Body of pancreas (tissue), 4 donors: Measurements from ENCODE around the gene PTPRN2. TPM values are rescaled to one million over a fixed set of nuclear protein-coding genes. Genes with fewer than 3 reads are reported as not detected.

Experiments used
- ATAC-seq: fragments of 150-250 bp; one replicate; pipeline ENCODE4 v1.9.1; 2016
- DNase-seq, 4 donors: peaks; one replicate each; pipeline ENCODE4 v3.0.0-alpha.2; 2019
- H3K27ac ChIP-seq, 4 donors: fragments of 200-600 bp; sonication (generic); 1 replicate in 3 of 4; 2 replicates in 1 of 4; pipeline versions ENCODE4 v1.5.1 to v1.6.1; 2016 to 2019; ENCODE audit warnings: mild to moderate bottlenecking in 1 of 4, mixed read lengths in 1 of 4, moderate library complexity in 1 of 4
- H3K27me3 ChIP-seq, 2 donors: fragments of 200-600 bp; sonication (generic); one replicate each; pipeline ENCODE4 v1.6.0; 2016; ENCODE audit warnings: mild to moderate bottlenecking in 1 of 2
- H3K36me3 ChIP-seq, 2 donors: fragments of 200-600 bp; sonication (generic); replicated peaks in 1 of 2; 2 replicates each; pipeline ENCODE4 v1.5.1; 2016; ENCODE audit warnings: low read depth in 2 of 2; ENCODE audit not compliant: insufficient read depth in 1 of 2
- H3K4me1 ChIP-seq: fragments of 200-600 bp; sonication (generic); one replicate; pipeline ENCODE4 v1.6.0; 2016
- H3K4me3 ChIP-seq, 2 donors: fragments of 200-600 bp; sonication (generic); 1 replicate in 1 of 2; 2 replicates in 1 of 2; pipeline ENCODE4 v1.5.1; 2016 to 2019
- H3K9me3 ChIP-seq, 3 donors: fragments of 200-600 bp; sonication (generic); 1 replicate in 2 of 3; 2 replicates in 1 of 3; pipeline ENCODE4 v1.5.1; 2016
- POLR2A ChIP-seq, 3 donors: fragments of 450-650 bp; IDR thresholded peaks; one replicate each; pipeline ENCODE4 v1.6.1; 2016; ENCODE audit warnings: antibody characterized with exemption in 3 of 3, mild to moderate bottlenecking in 2 of 3
- WGBS, 2 donors: methylation state at CpG; one replicate each; pipeline ENCODE4 v1.1.5; 2017; 5-methylcytosine and 5-hydroxymethylcytosine counted together
- intact Hi-C: fragments of 100-400 bp; cut with DNase I; formaldehyde crosslinking; loops from one replicate; pipeline ENCODE4 v1.15.1; 2023
- total RNA-seq, 2 donors: library from RNA; depleted of rRNA; stranded (reverse); fragments of >200 nt; gene quantifications; one replicate each; pipeline ENCODE4 v1.1.0, GENCODE V29; 2016
- TF ChIP-seq, protein P1 (sequence below), 7 experiments: fragments of 450-650 bp in 4 of 7; fragments of 200-600 bp in 3 of 7; sonication (generic) in 3 of 7; IDR thresholded peaks; one replicate each; pipeline ENCODE4 v1.5.1; 2016 to 2019; ENCODE audit warnings: antibody characterized with exemption in 7 of 7

Gene PTPRN2
- total RNA-seq, 2 donors from 2014 or later: 31.6 to 76.1 TPM

DNA sequence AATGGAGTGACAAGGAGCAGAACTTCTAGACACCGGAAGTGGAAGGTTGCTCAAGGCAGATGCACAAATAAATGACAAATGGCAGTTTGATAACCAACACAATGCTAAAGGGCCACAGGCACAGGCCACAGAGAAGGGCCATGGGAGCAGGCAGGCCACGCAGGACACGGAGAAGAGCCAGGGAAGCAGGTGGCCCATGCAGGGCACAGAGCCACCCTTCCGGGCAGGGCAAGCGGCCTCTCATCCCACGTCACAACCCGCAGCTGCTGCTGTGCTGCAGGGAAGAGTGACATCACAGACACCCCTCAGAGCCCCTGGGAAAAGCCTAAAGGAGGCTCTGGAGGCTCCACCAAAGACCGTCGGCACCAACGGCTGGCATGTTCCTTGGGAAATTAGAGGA is 328.5 kb downstream of the PTPRN2 start:
- DNase-seq (no peak), ATAC-seq (no peak)
- Histone ChIP-seq H3K36me3 (no peaks in the 10 kb centered on the region), H3K27me3 (no peaks in the 10 kb centered on the region), H3K9me3 (no peaks in the 10 kb centered on the region), H3K27ac (no peak overlapping the region), H3K4me3 (no peak overlapping the region), H3K4me1 (no peaks in the 10 kb centered on the region)
- intact Hi-C loops: no loop called here
- 89 to 94% methylated on average over 6 to 10 of the region's 10 CpGs for WGBS, 2 donors
- TF ChIP-seq POLR2A (IDR thresholded peaks at IDR 0.05): no peak
- TF ChIP-seq, protein P1, sequence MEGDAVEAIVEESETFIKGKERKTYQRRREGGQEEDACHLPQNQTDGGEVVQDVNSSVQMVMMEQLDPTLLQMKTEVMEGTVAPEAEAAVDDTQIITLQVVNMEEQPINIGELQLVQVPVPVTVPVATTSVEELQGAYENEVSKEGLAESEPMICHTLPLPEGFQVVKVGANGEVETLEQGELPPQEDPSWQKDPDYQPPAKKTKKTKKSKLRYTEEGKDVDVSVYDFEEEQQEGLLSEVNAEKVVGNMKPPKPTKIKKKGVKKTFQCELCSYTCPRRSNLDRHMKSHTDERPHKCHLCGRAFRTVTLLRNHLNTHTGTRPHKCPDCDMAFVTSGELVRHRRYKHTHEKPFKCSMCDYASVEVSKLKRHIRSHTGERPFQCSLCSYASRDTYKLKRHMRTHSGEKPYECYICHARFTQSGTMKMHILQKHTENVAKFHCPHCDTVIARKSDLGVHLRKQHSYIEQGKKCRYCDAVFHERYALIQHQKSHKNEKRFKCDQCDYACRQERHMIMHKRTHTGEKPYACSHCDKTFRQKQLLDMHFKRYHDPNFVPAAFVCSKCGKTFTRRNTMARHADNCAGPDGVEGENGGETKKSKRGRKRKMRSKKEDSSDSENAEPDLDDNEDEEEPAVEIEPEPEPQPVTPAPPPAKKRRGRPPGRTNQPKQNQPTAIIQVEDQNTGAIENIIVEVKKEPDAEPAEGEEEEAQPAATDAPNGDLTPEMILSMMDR (IDR thresholded peaks at IDR 0.05): no peak

DNA sequence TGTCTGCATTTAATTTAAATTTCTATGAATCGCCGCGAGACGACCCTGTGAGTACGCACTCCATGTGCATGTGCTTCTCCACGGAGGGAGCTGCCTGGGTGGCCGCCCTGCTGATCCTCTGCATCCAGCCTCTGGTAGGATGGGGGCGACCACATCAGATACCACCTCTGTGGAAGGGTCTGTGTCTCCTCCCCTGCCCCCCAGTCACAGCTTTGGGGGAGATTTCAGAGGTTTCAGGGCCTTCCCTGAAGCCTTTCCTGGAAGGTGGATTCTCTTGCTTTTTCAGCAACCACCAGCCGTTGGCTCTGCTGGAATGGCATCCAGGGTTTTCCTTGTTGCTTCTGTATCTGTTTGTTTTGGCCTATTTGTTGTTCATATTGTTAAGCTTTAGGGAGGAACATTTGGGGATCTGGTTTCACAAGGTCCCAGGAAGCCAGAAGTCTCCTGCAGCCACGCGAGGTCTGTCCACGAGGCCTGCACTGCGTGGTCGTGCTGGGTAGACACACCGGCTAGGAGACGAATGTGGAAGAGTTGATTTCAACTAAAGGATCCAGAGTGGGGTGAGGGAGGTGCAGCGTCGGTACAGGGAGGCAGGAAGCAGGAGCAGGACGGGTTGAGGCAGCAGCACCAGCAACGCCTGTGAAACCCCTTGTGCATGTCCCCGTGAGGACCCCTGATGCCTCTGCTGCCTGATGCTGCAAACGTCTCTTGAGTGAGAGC is 329.1 kb downstream of the PTPRN2 start:
- 88 to 93% methylated on average over 22 of the region's 22 CpGs for WGBS, 2 donors
- no peaks in the 10 kb centered on the region for H3K36me3 ChIP-seq
- DNase-seq: no peak
- H3K27ac ChIP-seq: no peak overlapping the region
- no peak overlapping the region for H3K4me3 ChIP-seq
- ATAC-seq: no peak
- H3K9me3 ChIP-seq: no peaks in the 10 kb centered on the region
- no peaks in the 10 kb centered on the region for H3K27me3 ChIP-seq
- no peaks in the 10 kb centered on the region for H3K4me1 ChIP-seq
- no peak for TF ChIP-seq POLR2A (IDR thresholded peaks at IDR 0.05)
- TF ChIP-seq, protein P1 (IDR thresholded peaks at IDR 0.05): no peak
- intact Hi-C loops: no loop called here

DNA sequence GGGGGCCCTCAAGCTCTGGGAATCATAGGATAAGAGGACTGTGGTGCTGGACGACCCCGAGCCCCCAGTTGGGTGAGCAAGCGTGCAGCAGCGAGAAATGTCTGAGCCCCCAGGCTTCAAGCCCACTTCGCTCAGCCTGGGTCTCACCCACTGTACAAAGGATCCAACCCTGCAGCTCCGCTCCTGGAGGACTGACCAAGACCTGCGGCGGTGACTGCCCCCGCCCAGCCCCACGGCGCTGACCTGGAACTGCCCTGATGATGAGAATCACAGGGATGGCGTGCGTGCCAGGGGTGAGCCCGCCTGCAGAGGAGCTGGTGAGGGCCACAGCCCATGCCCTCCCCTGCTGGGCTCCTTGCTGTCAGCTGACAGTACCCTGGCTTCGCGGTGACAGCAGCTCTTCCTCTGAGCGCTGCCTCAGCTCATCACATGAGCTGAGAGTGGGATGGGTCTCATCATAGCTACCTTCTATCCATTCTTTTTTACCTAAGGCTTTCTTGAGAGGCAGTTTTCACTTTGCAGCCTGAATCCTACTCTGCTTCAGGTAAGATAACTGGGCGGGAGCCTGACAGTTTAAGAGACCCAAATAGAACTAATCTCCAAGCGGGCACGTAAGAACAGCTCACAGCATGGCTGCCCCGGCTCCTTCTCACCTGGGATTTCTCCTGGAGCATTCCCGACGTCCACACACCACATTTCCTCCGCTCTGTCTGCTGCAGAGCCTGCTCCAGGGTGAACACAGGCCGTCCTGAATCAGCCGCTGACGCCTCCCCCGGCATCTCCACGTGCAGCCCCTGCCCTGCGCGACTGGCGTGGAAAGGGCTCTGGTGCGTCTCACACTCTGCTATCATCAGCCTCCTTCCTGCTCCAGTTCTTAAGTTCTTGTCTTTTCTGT is 329.9 kb downstream of the PTPRN2 start:
- no peak for ATAC-seq
- Histone ChIP-seq H3K27ac (no peak overlapping the region), H3K4me3 (no peak overlapping the region), H3K9me3 (no peaks in the 10 kb centered on the region), H3K36me3 (no peaks in the 10 kb centered on the region), H3K4me1 (no peaks in the 10 kb centered on the region), H3K27me3 (no peaks in the 10 kb centered on the region)
- intact Hi-C loops: no loop called here
- 92% methylated on average over 30 to 31 of the region's 33 CpGs for WGBS, 2 donors
- TF ChIP-seq, protein P1 (IDR thresholded peaks at IDR 0.05): no peak
- no peak for TF ChIP-seq POLR2A (IDR thresholded peaks at IDR 0.05)
- DNase-seq: no peak

DNA sequence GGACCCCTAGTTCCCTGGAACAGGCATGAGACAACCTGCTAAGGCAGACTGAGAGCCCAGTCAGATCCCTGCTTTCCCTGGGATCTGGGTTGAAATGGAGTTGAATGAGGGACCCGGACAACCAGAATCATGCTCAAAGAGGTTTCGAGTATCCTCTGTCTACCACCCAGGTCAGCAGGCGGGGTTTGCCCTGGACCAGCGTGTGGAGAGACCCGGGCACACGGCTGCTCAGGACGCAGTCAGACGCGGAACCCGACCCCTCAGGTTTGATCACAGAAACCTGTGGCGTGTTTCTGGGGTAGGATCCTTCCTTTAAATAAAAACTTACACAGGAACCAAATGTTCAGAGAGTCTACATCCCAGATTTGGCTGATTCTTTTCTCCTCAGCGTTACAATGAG is 330.6 kb downstream of the PTPRN2 start:
- 78 to 94% methylated on average over 12 of the region's 12 CpGs for WGBS, 2 donors
- Histone ChIP-seq H3K36me3 (no peaks in the 10 kb centered on the region), H3K27ac (no peak overlapping the region), H3K9me3 (no peaks in the 10 kb centered on the region), H3K27me3 (no peaks in the 10 kb centered on the region), H3K4me1 (no peaks in the 10 kb centered on the region), H3K4me3 (no peak overlapping the region)
- TF ChIP-seq POLR2A (IDR thresholded peaks at IDR 0.05): no peak
- TF ChIP-seq, protein P1 (IDR thresholded peaks at IDR 0.05): no peak
- DNase-seq (no peak), ATAC-seq (no peak)
- intact Hi-C loops: no loop called here
